Esophagus muscularis mucosa (tissue), 4 donors: ENCODE measurements around the gene ZC3H15. TPM values are rescaled to one million over a fixed set of nuclear protein-coding genes. Genes with fewer than 3 reads are reported as not detected.
A peak's percentile ranks its signal among the peaks of the same experiment; 100 is the strongest.

Experiments
- DNase-seq: peaks from one replicate; pipeline ENCODE4 v3.0.0-alpha.2; 2017; ENCODE audit errors: extremely low spot score
- H3K27ac ChIP-seq, 4 donors: fragments of 200-600 bp; sonication (generic); replicated peaks in 1 of 4; 1 replicate in 3 of 4; 2 replicates in 1 of 4; pipeline ENCODE4 v1.5.1; 2016 to 2019; ENCODE audit warnings: mild to moderate bottlenecking in 1 of 4
- H3K27me3 ChIP-seq, 4 donors: fragments of 200-600 bp; sonication (generic); one replicate each; pipeline versions ENCODE4 v1.5.1 to v1.6.0; 2016 to 2019
- H3K36me3 ChIP-seq, 4 donors: fragments of 200-600 bp; sonication (generic); one replicate each; pipeline ENCODE4 v1.5.1; 2016 to 2019
- H3K4me1 ChIP-seq, 4 donors: fragments of 200-600 bp; sonication (generic); one replicate each; pipeline ENCODE4 v1.5.1; 2016 to 2019
- H3K4me3 ChIP-seq, 4 donors: fragments of 200-600 bp; sonication (generic); 1 replicate in 2 of 4; 2 replicates in 2 of 4; pipeline ENCODE4 v1.5.1; 2016 to 2019; ENCODE audit warnings: mild to moderate bottlenecking in 4 of 4, moderate library complexity in 1 of 4
- H3K9me3 ChIP-seq, 4 donors: fragments of 200-600 bp; sonication (generic); 1 replicate in 3 of 4; 2 replicates in 1 of 4; pipeline ENCODE4 v1.5.1; 2016 to 2019
- EP300 ChIP-seq: sonication (generic); formaldehyde crosslinking; IDR thresholded peaks from one replicate; pipeline ENCODE4 v1.6.1; 2017; ENCODE audit warnings: antibody characterized with exemption
- POLR2A ChIP-seq: fragments of 450-650 bp; IDR thresholded peaks from one replicate; pipeline ENCODE4 v1.6.1; 2017; ENCODE audit warnings: antibody characterized with exemption, moderate library complexity, mild to moderate bottlenecking, low read depth
- POLR2AphosphoS5 ChIP-seq, 2 donors: sonication (generic); formaldehyde crosslinking; IDR thresholded peaks; one replicate each; pipeline ENCODE4 v1.6.1; 2017; ENCODE audit warnings: antibody characterized with exemption in 2 of 2
- WGBS: methylation state at CpG from one replicate; pipeline ENCODE4 v1.1.5; 2018; 5-methylcytosine and 5-hydroxymethylcytosine counted together
- intact Hi-C: fragments of 100-400 bp; cut with DNase I; formaldehyde crosslinking; loops from one replicate; pipeline ENCODE4 v1.15.1; 2023
- total RNA-seq, 4 donors: library from RNA; depleted of rRNA; stranded (reverse); fragments of >200 nt; gene quantifications; one replicate each; pipeline versions ENCODE4 v1.1.0 to v1.2.1, GENCODE V29; 2016
- TF ChIP-seq, protein P1 (sequence below), 3 experiments: fragments of 200-600 bp in 2 of 3; fragments of 450-650 bp in 1 of 3; sonication (generic) in 2 of 3; IDR thresholded peaks; one replicate each; pipeline ENCODE4 v1.5.1; 2017 to 2019; ENCODE audit warnings: antibody characterized with exemption in 3 of 3, mild to moderate bottlenecking in 2 of 3, moderate library complexity in 1 of 3

The ZC3H15 gene
- total RNA-seq, 4 donors from 2014 or later: 57.3 to 70.2 (median 59.1) TPM

- intact Hi-C loops: no loop called here
- WGBS: 86% methylated on average over 4 of the region's 4 CpGs
Observed at GRCh38 chr2:186540941-186541340, 54.9 kb downstream of the ZC3H15 start.

DNA sequence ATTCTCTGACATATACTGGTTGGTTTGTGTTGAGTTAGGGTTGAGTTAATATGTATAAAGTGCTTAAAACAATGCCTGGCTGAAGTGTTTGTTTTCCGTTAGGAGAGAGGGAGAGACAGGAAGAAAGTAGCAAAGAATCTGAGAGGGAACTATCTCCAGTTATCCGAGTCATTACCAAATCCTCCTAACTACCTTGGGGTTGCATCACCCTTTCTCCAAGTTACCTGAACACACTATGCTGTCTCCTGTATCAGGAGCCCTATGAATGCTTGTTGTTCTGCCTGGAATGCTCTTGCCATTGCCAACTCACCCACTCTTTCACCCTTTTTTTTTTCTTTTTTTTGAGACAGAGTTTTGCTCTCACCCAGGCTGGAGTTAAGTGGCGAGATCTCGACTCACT is 55.9 kb downstream of the ZC3H15 start:
- H3K9me3 ChIP-seq: no peaks in the 10 kb centered on the region
- intact Hi-C loops: no loop called here
- TF ChIP-seq POLR2AphosphoS5 (IDR thresholded peaks at IDR 0.05) (no peak), EP300 (no peak), POLR2A (no peak)
- TF ChIP-seq, protein P1, sequence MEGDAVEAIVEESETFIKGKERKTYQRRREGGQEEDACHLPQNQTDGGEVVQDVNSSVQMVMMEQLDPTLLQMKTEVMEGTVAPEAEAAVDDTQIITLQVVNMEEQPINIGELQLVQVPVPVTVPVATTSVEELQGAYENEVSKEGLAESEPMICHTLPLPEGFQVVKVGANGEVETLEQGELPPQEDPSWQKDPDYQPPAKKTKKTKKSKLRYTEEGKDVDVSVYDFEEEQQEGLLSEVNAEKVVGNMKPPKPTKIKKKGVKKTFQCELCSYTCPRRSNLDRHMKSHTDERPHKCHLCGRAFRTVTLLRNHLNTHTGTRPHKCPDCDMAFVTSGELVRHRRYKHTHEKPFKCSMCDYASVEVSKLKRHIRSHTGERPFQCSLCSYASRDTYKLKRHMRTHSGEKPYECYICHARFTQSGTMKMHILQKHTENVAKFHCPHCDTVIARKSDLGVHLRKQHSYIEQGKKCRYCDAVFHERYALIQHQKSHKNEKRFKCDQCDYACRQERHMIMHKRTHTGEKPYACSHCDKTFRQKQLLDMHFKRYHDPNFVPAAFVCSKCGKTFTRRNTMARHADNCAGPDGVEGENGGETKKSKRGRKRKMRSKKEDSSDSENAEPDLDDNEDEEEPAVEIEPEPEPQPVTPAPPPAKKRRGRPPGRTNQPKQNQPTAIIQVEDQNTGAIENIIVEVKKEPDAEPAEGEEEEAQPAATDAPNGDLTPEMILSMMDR (IDR thresholded peaks at IDR 0.05): no peak
- peaks cover 4 to 32% (median 30%) of the 10 kb centered on the region in 4 donors for H3K4me1 ChIP-seq
- no peak overlapping the region for H3K27ac ChIP-seq
- WGBS: 96% methylated on average over 4 of the region's 4 CpGs
- H3K36me3 ChIP-seq: no peaks in the 10 kb centered on the region
- DNase-seq: no peak
- no peaks in the 10 kb centered on the region for H3K27me3 ChIP-seq
- no peak overlapping the region for H3K4me3 ChIP-seq

More at GRCh38 chr2:186540941-186541340, 54.9 kb downstream of the ZC3H15 start:
- H3K4me3 ChIP-seq: no peak overlapping the region
- H3K4me1 ChIP-seq: peaks cover 4 to 22% (median 20%) of the 10 kb centered on the region in 4 donors
- TF ChIP-seq, protein P1 (IDR thresholded peaks at IDR 0.05): no peak
- TF ChIP-seq EP300 (no peak), POLR2AphosphoS5 (IDR thresholded peaks at IDR 0.05) (no peak), POLR2A (no peak)
- no peak overlapping the region for H3K27ac ChIP-seq
- DNase-seq: no peak
- H3K36me3 ChIP-seq: no peaks in the 10 kb centered on the region
- no peaks in the 10 kb centered on the region for H3K9me3 ChIP-seq
- no peaks in the 10 kb centered on the region for H3K27me3 ChIP-seq

DNA sequence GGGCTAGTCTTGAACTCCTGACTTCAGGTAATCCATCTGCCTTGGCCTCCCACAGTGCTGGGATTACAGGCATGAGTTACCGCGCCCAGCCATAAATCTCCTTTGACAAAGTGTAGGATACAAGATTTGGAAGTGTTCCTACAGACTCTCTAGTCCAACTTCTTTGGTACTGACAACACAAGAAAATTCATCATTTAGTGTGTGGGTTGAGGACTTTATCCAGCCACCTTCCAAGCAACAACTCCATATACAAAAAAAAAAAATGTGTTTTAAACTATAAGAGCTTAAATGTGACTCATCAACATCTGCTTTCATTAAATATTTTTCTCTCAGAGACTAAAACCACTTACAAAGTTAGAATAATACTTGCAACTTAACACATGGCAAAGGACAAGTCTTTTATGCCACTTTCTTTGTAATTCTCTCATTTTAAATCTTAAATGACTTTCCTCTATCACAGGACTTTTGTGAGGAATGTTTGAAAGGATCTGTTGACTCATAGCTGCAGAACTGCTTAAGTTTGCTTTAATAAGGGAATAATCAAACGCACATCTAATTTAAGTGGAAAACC is 57.6 kb downstream of the ZC3H15 start:
- WGBS: 33% methylated on average over 3 of the region's 3 CpGs
- intact Hi-C loops: no loop called here
- DNase-seq: no peak
- Histone ChIP-seq H3K9me3 (no peaks in the 10 kb centered on the region), H3K4me1 (peaks cover 4 to 33% (median 31%) of the 10 kb centered on the region in 4 donors), H3K4me3 (no peak overlapping the region), H3K27me3 (no peaks in the 10 kb centered on the region), H3K36me3 (no peaks in the 10 kb centered on the region), H3K27ac (peak overlapping the region; percentile 40 to 79 (median 65))
- TF ChIP-seq POLR2A: no peak
- no peak for TF ChIP-seq POLR2AphosphoS5 (IDR thresholded peaks at IDR 0.05)
- TF ChIP-seq EP300: no peak

GRCh38 chr2:186544255-186544675 is 58.2 kb downstream of the ZC3H15 start:
- Histone ChIP-seq H3K27me3 (no peaks in the 10 kb centered on the region), H3K4me3 (no peak overlapping the region), H3K27ac (peak overlapping the region; percentile 40 to 79 (median 65)), H3K4me1 (peaks cover 4 to 33% (median 31%) of the 10 kb centered on the region in 4 donors), H3K9me3 (no peaks in the 10 kb centered on the region), H3K36me3 (no peaks in the 10 kb centered on the region)
- intact Hi-C loops: no loop called here
- no peak for DNase-seq
- WGBS: 37% methylated on average over 1 of the region's 1 CpG
- TF ChIP-seq, protein P1 (IDR thresholded peaks at IDR 0.05): no peak
- TF ChIP-seq POLR2AphosphoS5 (IDR thresholded peaks at IDR 0.05): no peak
- no peak for TF ChIP-seq POLR2A

- H3K27ac ChIP-seq: no peak overlapping the region
Observed at GRCh38 chr2:186546846-186547245, 60.8 kb downstream of the ZC3H15 start.

More at GRCh38 chr2:186546846-186547245, 60.8 kb downstream of the ZC3H15 start:
- WGBS: 0% methylated on average over 1 of the region's 1 CpG
- intact Hi-C loops: no loop called here
- H3K4me3 ChIP-seq: no peak overlapping the region
- H3K9me3 ChIP-seq: no peaks in the 10 kb centered on the region
- H3K4me1 ChIP-seq: peaks cover 4 to 33% (median 31%) of the 10 kb centered on the region in 4 donors
- DNase-seq: no peak
- no peak for TF ChIP-seq EP300
- no peak for TF ChIP-seq POLR2AphosphoS5 (IDR thresholded peaks at IDR 0.05)
- TF ChIP-seq, protein P1 (IDR thresholded peaks at IDR 0.05): no peak
- no peak for TF ChIP-seq POLR2A
- H3K27me3 ChIP-seq: no peaks in the 10 kb centered on the region
- no peaks in the 10 kb centered on the region for H3K36me3 ChIP-seq
